HG02610 (cell line): Measurements from ENCODE around the gene MRPS6.

Source experiments
- ATAC-seq: cut with Tn5 transposase; IDR thresholded peaks from one replicate; pipeline ENCODE4 v1.9.1; 2021; ENCODE audit warnings: mild to moderate bottlenecking, moderate library complexity; ENCODE audit not compliant: unreplicated experiment

MRPS6 gene

GRCh38 chr21:34131586-34131985 is 58.2 kb downstream of the MRPS6 start:
- ATAC-seq: no peak

DNA sequence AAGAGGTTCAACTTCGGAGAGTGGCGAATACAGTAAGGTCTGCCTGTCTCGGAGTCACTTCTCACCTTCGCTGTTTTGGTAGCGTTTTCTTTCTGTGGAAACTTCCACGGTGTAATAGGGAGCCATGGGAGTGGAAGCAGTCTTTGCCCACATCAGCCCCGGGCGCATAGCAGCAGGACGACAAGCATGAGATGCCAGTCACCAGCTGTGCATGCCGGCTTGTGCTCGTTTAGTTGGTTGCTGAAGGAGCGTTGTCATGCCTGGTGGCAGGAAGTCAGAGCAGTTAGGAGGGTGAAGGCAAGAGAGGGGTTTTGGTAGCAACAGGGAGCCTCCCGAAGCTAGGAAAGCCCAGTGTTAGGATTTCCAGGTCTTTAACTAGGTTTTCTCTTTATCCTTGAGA is 58.8 kb downstream of the MRPS6 start:
- ATAC-seq: no peak

- no peak for ATAC-seq
Measured at GRCh38 chr21:34132926-34133325, 59.5 kb downstream of the MRPS6 start.

DNA sequence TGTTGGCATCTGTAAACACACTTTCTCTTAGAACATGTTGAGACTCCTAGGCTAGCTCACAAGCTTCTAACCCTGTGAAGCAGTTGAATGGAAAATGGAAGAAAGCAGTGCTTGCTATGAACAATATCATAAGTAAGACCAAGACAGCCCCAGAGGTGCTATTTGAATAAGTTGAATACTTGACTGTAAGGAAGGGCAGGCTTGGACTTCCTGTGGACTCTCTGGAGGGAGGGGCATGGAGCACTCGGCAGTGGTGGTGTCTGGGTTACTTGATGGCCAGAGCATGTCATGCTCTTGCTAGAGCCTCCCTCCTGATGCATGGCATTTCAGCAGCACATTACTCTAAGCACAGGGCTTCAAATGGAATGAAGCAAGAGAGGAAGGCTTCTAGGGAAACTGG is 60.0 kb downstream of the MRPS6 start:
- no peak for ATAC-seq

DNA sequence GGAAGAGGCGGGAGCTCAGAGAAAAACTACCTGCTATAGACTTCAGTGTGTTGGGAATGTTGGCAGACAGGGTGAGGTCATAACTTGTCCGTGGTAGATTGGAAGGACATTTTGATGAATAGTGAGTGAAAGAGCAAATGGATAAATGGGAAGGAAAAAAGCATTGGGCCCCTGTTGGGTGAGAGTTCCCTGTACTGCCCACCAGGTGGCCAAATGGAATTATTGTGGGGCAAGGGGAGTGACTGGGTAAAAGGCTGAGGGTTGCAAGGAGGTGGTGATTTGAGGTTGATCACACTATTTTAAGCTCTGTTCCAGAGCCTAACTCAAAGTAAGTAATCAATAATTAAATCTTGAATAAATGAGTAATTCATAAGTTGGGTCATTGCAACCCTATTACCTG is 60.4 kb downstream of the MRPS6 start:
- no peak for ATAC-seq

GRCh38 chr21:34135330-34135729 is 62.0 kb downstream of the MRPS6 start:
- no peak for ATAC-seq

- no peak for ATAC-seq
Measured at GRCh38 chr21:34141373-34141772, 68.0 kb downstream of the MRPS6 start.

DNA sequence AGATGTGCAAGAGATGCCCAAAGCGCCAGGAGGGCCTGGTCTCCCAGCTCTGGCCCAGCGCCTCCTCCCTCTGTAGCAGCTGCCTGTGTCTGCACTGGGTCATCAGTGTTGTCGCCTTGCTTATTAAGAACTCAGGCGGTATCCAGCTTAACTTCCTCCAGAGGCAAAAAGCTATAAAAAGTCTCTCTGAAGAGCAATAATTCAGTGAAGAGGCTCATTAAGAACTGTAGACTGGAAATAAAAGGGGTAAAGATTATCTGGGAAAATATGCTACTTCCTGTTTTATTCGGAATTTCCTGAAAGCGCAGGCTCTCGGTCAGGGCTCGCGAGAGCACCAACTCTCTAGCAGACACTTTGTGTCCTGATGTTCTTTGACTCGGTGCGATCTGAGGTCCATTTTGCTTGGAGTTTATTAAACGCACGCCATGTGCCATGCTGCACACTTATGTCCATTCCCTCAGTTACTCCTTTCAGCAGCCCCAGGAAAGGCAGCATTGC is 70.4 kb downstream of the MRPS6 start:
- no peak for ATAC-seq

- ATAC-seq: no peak
Measured at GRCh38 chr21:34144224-34144623, 70.8 kb downstream of the MRPS6 start.

GRCh38 chr21:34147792-34148418 is 74.5 kb downstream of the MRPS6 start:
- ATAC-seq: no peak

GRCh38 chr21:34148419-34148804 is 75.0 kb downstream of the MRPS6 start:
- ATAC-seq: no peak

GRCh38 chr21:34148826-34149558 is 75.6 kb downstream of the MRPS6 start:
- ATAC-seq: no peak

DNA sequence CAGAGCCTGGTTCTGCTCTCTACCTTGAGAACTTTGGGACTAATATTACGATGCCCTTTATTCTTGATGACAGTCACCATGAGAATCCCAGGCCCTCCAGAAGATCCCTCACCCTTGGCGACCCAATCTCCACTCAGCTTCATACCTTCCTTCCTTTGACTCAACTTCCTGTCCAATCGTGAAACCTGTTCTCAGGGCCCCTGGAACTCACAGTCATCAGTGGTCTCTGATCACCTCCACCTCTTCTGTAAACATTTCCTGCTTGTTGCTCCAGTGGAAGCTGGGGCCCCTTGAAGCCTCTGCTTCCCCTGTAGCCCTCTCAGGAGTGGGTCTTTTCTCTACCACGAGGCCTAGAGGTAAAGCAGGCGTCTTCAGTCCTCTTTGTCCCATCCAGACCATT is 79.1 kb downstream of the MRPS6 start:
- no peak for ATAC-seq

DNA sequence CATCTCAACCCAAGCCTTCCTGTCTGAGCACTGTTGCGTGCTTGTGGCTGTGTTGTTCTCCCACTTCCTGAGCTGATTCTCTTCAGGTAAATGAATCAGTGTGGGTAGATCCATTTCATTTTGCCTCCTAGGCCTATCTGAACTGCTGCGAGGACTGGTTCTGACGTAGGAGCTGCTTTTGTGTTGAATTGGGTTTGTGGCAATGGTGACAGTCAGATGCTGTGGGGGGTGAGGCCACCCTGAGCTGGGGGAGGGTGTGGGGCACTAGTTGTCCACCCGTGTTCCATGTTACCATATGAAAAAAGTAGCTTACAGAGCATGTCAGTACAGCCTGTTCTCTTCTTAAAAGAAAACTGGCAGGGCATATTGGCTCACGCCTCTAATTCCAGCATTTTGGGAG is 81.5 kb downstream of the MRPS6 start:
- no peak for ATAC-seq

GRCh38 chr21:34156957-34157356 is 83.6 kb downstream of the MRPS6 start:
- no peak for ATAC-seq

GRCh38 chr21:34157521-34157920 is 84.1 kb downstream of the MRPS6 start:
- ATAC-seq: no peak

GRCh38 chr21:34158866-34159835 is 85.8 kb downstream of the MRPS6 start:
- no peak for ATAC-seq

DNA sequence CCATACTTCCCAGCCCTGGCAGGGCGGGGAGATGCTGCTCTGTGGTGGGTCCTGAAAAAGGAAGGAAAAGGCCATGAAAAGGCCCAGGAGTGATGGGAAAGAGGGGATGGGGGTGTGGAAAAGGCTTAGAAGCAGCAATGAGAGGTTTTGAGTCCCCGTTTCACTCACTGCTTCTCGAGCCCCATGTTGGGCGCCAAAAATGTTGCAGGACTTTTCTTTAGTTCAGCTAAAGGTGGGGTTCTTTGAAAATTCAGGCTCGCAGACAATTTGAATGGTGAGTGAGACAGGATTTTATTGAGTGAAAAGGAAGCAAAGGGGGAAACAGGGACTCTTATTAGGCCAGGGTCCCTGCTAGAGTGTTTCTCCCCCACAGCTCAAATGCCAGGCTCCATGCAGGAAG is 93.1 kb downstream of the MRPS6 start:
- ATAC-seq: no peak

DNA sequence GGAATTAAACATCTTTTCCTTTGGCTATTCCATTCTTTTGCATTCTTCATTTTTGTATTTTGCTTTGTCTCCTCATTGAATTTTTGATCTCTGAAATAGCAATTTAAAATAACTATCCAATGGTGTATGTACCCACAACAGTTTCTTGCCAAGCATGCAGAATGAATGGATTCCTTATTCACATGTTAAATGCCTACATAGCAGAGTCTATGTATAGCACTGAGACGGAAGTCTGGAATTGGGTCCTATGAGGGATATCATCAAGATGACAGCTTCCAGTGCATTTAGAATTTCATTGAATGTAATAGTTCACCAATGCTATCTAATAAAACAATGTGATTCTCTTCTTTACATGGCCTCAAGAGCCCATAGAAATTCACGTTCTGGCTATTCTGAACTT is 97.5 kb downstream of the MRPS6 start:
- no peak for ATAC-seq

DNA sequence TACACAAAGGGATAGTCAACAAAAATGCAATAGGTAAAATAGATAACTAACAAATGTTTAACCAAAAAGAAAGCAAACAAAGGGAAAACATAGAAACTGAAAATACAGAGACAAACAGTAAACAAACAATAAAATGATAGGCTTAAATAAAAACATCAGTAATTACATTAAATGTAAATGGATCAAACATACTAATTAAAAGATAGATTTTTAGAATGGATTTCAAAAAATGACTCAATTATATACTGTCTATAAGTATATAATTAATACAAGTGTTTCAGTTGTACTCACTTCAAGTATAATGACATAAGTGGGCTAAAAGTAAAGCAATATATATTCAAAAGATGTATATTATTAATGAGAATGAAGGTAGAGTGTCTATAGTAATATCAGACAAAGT is 101.1 kb downstream of the MRPS6 start:
- ATAC-seq: no peak

GRCh38 chr21:34176448-34176847 is 103.1 kb downstream of the MRPS6 start:
- no peak for ATAC-seq
